ENCODE results near the gene PDP2. TPM values are rescaled to one million over a fixed set of nuclear protein-coding genes. Genes with fewer than 3 reads are reported as not detected.

The PDP2 gene
- total and polyA plus RNA-seq, 2 donors (not counting 3 experiments of a cell fraction or from before 2014, with no cell fraction given): 4.4 to 9.3 TPM

- POLR2A ChIA-PET: no interaction called here
- Histone ChIP-seq H3K27me3 (ENCODE audit: control insufficient read depth in 2 of 2, insufficient read depth in 2 of 2, low read length in 2 of 2) (no peaks in the 10 kb centered on the region), H3K4me3 (replicated peaks in 1 of 3; ENCODE audit: insufficient read depth in 1 of 3, low read depth in 1 of 3, low read length in 3 of 3) (no peak overlapping the region), H3K9ac (replicated peaks; ENCODE audit: extremely low read depth, insufficient read depth, low read length) (no peak overlapping the region), H3K4me1 (ENCODE audit: control insufficient read depth, extremely low read depth, insufficient read depth, low read length) (peaks cover 8% of the 10 kb centered on the region), H2AFZ (ENCODE audit: low read depth, low read length) (no peak overlapping the region), H3K36me3 (ENCODE audit: control insufficient read depth in 2 of 2, extremely low read depth in 1 of 2, insufficient read depth in 2 of 2, low read length in 2 of 2) (no peaks in the 10 kb centered on the region), H3K9me3 (replicated peaks; ENCODE audit: control insufficient read depth, insufficient read depth, low read length) (no peaks in the 10 kb centered on the region), H3K9me1 (replicated peaks; ENCODE audit: control insufficient read depth, extremely low read depth, insufficient read depth, low read length) (no peaks in the 10 kb centered on the region), H3K27ac (ENCODE audit: insufficient read depth, low read depth, low read length) (no peak overlapping the region), H4K20me1 (replicated peaks; ENCODE audit: control insufficient read depth, extremely low read depth, insufficient read depth, low read length) (no peaks in the 10 kb centered on the region), H3K4me2 (ENCODE audit: insufficient read depth, low read length) (no peak overlapping the region), H3K79me2 (ENCODE audit: control insufficient read depth, insufficient read depth, low read length) (no peaks in the 10 kb centered on the region)
- CTCF ChIA-PET: interaction anchor here (1.4 kb wide), 2 partner anchors 9 to 254 kb away, joined by 4 to 7 read pairs; no protein-coding TSS in a partner anchor
- DNase-seq (ENCODE audit: low read depth, low spot score) (no peak), FAIRE-seq (no peak)
- intact Hi-C loops (cut with micrococcal nuclease): no loop called here
- dilution Hi-C loops (cut with MboI; ENCODE audit: extremely low pct_ligation_motif_present, low sequenced_read_pairs): no loop called here
- BruUV-seq (replicated peaks): no TSS peak
- TF ChIP-seq, protein P1, sequence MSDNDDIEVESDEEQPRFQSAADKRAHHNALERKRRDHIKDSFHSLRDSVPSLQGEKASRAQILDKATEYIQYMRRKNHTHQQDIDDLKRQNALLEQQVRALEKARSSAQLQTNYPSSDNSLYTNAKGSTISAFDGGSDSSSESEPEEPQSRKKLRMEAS (IDR thresholded peaks at IDR 0.05; ENCODE audit: insufficient read depth, insufficient read length): no peak
- no peak for TF ChIP-seq FOS (IDR thresholded peaks at IDR 0.05; ENCODE audit: borderline replicate concordance, insufficient read depth, low read length)
- no peak for TF ChIP-seq POLR2AphosphoS5 (IDR thresholded peaks at IDR 0.05; ENCODE audit: insufficient read depth, low read depth, low read length)
- no peak for TF ChIP-seq POLR2A (IDR thresholded peaks at IDR 0.05; ENCODE audit: low read depth, low read length)
- no peak for TF ChIP-seq JUN (IDR thresholded peaks at IDR 0.05; ENCODE audit: borderline replicate concordance, insufficient read depth, insufficient read length, low read depth)
- TF ChIP-seq EZH2 (IDR thresholded peaks at IDR 0.05; ENCODE audit: borderline replicate concordance, low read depth, low read length, severe bottlenecking): no peak
- TF ChIP-seq, protein P2, sequence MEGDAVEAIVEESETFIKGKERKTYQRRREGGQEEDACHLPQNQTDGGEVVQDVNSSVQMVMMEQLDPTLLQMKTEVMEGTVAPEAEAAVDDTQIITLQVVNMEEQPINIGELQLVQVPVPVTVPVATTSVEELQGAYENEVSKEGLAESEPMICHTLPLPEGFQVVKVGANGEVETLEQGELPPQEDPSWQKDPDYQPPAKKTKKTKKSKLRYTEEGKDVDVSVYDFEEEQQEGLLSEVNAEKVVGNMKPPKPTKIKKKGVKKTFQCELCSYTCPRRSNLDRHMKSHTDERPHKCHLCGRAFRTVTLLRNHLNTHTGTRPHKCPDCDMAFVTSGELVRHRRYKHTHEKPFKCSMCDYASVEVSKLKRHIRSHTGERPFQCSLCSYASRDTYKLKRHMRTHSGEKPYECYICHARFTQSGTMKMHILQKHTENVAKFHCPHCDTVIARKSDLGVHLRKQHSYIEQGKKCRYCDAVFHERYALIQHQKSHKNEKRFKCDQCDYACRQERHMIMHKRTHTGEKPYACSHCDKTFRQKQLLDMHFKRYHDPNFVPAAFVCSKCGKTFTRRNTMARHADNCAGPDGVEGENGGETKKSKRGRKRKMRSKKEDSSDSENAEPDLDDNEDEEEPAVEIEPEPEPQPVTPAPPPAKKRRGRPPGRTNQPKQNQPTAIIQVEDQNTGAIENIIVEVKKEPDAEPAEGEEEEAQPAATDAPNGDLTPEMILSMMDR (IDR thresholded peaks at IDR 0.05; ENCODE audit: extremely low read depth in 1 of 2, insufficient read depth in 1 of 2, low read depth in 1 of 2, low read length in 2 of 2): no peak
- no peak for TF ChIP-seq MYC (IDR thresholded peaks at IDR 0.05; ENCODE audit: low read depth, low read length)
Measured at GRCh38 chr16:66900721-66901441, 20.6 kb downstream of the PDP2 start.
